Measurements from ENCODE around the gene FAM227A.

Gene FAM227A

DNA sequence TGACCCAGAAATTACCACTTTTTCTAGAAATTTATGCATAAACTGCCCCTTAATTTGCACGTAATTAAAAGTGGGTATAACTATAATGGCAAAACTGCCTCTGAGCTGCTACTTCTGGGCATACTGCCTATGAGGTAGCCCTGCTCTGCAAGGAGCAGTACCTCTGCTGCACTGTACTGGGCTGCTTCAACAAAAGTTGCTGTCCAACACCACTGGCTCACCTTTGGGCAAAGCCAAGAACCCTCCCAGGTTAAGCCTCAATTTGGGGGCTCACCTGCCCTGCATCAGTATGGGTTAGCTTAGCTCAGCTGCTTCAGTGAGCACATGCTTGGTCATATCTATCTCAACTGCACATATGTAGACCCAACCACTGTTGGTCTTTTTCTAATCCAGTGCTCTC lies 90.8 kb downstream of the FAM227A start:
- Histone ChIP-seq H3K4me1 (ENCODE audit: control insufficient read depth in 2 of 2, insufficient read depth in 1 of 2, low read depth in 1 of 2, low read length in 2 of 2) (peaks cover 2 to 4% of the 10 kb centered on the region in 2 donors), H3K23ac (ENCODE audit: low read depth, low read length, poor library complexity) (no peak overlapping the region), H3K9me3 (replicated peaks in 1 of 2; ENCODE audit: control insufficient read depth in 2 of 2, insufficient read depth in 1 of 2, low read depth in 1 of 2, low read length in 2 of 2) (peaks cover 0 to 4% of the 10 kb centered on the region in 2 donors), H3K27ac (replicated peaks; ENCODE audit: low read length) (no peak overlapping the region), H4K8ac (ENCODE audit: low read depth, low read length) (no peak overlapping the region), H3K79me1 (ENCODE audit: low read depth, low read length) (no peaks in the 10 kb centered on the region), H3K9ac (ENCODE audit: low read depth, low read length, poor library complexity) (no peak overlapping the region), H3K27me3 (ENCODE audit: control insufficient read depth in 3 of 3, insufficient read depth in 3 of 3, low read depth in 1 of 3, low read length in 3 of 3) (peaks cover 0 to 15% (median 0%) of the 10 kb centered on the region in 3 experiments), H3K4ac (ENCODE audit: low read length) (no peak overlapping the region), H3K4me2 (ENCODE audit: insufficient read depth, low read length, poor library complexity, severe bottlenecking) (no peak overlapping the region), H2BK120ac (ENCODE audit: low read depth, low read length) (no peak overlapping the region), H3K14ac (ENCODE audit: low read length) (no peak overlapping the region), H3K4me3 (ENCODE audit: low read length in 2 of 2) (no peak overlapping the region), H2AK5ac (ENCODE audit: low read depth, low read length) (no peak overlapping the region), H2AFZ (ENCODE audit: low read length) (no peak overlapping the region), H2BK15ac (ENCODE audit: low read length) (no peak overlapping the region), H2BK12ac (ENCODE audit: low read length) (peak overlapping the region; percentile 16), H3K18ac (ENCODE audit: low read length) (no peak overlapping the region), H2BK5ac (ENCODE audit: low read length) (no peak overlapping the region), H4K91ac (ENCODE audit: low read depth, low read length, poor library complexity) (no peak overlapping the region), H3K36me3 (replicated peaks in 1 of 2; ENCODE audit: control insufficient read depth in 2 of 2, insufficient read depth in 2 of 2, low read length in 2 of 2) (no peaks in the 10 kb centered on the region)
- no peak for DNase-seq (ENCODE audit: low spot score)
- WGBS, 2 donors (ENCODE audit: extremely low coverage in 2 of 2, insufficient read length in 2 of 2, insufficient replicate concordance in 1 of 2): no CpG with 5 or more reads among the region's 1 CpG

DNA sequence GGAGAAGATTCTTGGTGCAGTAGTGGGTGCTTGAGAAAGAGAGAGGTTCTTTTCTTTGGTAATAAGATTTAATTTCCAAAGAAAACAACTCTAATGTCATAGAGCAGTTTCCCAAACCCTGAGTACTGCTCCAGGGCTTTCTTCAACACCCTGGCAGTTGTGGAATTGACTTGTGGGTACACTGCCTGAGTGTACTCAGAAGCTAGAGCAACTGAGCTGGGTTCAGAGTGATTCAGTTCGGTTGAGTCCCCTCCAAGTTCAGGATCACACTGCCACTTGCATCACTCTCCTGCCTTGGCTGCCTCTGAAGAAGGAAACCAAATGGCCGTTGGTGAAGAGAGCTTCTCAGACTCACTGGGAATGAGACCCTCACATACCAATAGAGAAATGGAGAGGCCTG lies 91.5 kb downstream of the FAM227A start:
- H4K91ac ChIP-seq (ENCODE audit: low read depth, low read length, poor library complexity): no peak overlapping the region
- no peak overlapping the region for H2BK12ac ChIP-seq (ENCODE audit: low read length)
- H3K4me2 ChIP-seq (ENCODE audit: insufficient read depth, low read length, poor library complexity, severe bottlenecking): no peak overlapping the region
- H2BK15ac ChIP-seq (ENCODE audit: low read length): no peak overlapping the region
- peaks cover 0 to 4% of the 10 kb centered on the region in 2 donors for H3K9me3 ChIP-seq (replicated peaks in 1 of 2; ENCODE audit: control insufficient read depth in 2 of 2, insufficient read depth in 1 of 2, low read depth in 1 of 2, low read length in 2 of 2)
- H2BK120ac ChIP-seq (ENCODE audit: low read depth, low read length): no peak overlapping the region
- H3K36me3 ChIP-seq (replicated peaks in 1 of 2; ENCODE audit: control insufficient read depth in 2 of 2, insufficient read depth in 2 of 2, low read length in 2 of 2): no peaks in the 10 kb centered on the region
- DNase-seq (ENCODE audit: low spot score): no peak
- H3K9ac ChIP-seq (ENCODE audit: low read depth, low read length, poor library complexity): no peak overlapping the region
- no peak overlapping the region for H3K4ac ChIP-seq (ENCODE audit: low read length)
- no peak overlapping the region for H2AFZ ChIP-seq (ENCODE audit: low read length)
- no CpG with 5 or more reads among the region's 2 CpGs for WGBS, 2 donors (ENCODE audit: extremely low coverage in 2 of 2, insufficient read length in 2 of 2, insufficient replicate concordance in 1 of 2)
- peaks cover 0 to 15% (median 0%) of the 10 kb centered on the region in 3 experiments for H3K27me3 ChIP-seq (ENCODE audit: control insufficient read depth in 3 of 3, insufficient read depth in 3 of 3, low read depth in 1 of 3, low read length in 3 of 3)
- H2AK5ac ChIP-seq (ENCODE audit: low read depth, low read length): no peak overlapping the region
- H4K8ac ChIP-seq (ENCODE audit: low read depth, low read length): no peak overlapping the region
- no peak overlapping the region for H3K27ac ChIP-seq (replicated peaks; ENCODE audit: low read length)
- no peaks in the 10 kb centered on the region for H3K79me1 ChIP-seq (ENCODE audit: low read depth, low read length)
- no peak overlapping the region for H2BK5ac ChIP-seq (ENCODE audit: low read length)
- H3K23ac ChIP-seq (ENCODE audit: low read depth, low read length, poor library complexity): no peak overlapping the region
- no peak overlapping the region for H3K14ac ChIP-seq (ENCODE audit: low read length)
- peaks cover 2 to 4% of the 10 kb centered on the region in 2 donors for H3K4me1 ChIP-seq (ENCODE audit: control insufficient read depth in 2 of 2, insufficient read depth in 1 of 2, low read depth in 1 of 2, low read length in 2 of 2)
- no peak overlapping the region for H3K18ac ChIP-seq (ENCODE audit: low read length)
- H3K4me3 ChIP-seq (ENCODE audit: low read length in 2 of 2): no peak overlapping the region

DNA sequence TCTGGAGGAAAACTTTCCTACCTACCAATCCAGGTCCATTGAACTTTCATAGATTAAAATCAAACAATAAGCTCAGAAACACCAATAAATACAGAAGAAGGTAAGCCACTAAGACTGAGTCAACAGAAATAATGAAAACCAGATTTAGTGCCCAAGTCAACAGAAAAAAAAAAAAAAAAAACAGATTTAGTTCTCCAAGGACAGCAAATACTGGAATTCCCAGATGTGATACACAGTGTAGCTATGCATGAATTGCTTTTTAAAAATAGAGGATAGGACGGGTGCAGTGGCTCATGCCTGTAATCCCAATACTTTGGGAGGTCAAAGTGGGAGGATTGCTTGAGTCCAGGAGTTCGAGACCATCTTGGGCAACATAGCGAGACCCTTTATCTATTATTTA lies 101.9 kb downstream of the FAM227A start:
- WGBS, 2 donors (ENCODE audit: extremely low coverage in 2 of 2, insufficient read length in 2 of 2, insufficient replicate concordance in 1 of 2): no CpG with 5 or more reads among the region's 3 CpGs
- DNase-seq (ENCODE audit: low spot score): no peak
- H4K8ac ChIP-seq (ENCODE audit: low read depth, low read length): no peak overlapping the region

DNA sequence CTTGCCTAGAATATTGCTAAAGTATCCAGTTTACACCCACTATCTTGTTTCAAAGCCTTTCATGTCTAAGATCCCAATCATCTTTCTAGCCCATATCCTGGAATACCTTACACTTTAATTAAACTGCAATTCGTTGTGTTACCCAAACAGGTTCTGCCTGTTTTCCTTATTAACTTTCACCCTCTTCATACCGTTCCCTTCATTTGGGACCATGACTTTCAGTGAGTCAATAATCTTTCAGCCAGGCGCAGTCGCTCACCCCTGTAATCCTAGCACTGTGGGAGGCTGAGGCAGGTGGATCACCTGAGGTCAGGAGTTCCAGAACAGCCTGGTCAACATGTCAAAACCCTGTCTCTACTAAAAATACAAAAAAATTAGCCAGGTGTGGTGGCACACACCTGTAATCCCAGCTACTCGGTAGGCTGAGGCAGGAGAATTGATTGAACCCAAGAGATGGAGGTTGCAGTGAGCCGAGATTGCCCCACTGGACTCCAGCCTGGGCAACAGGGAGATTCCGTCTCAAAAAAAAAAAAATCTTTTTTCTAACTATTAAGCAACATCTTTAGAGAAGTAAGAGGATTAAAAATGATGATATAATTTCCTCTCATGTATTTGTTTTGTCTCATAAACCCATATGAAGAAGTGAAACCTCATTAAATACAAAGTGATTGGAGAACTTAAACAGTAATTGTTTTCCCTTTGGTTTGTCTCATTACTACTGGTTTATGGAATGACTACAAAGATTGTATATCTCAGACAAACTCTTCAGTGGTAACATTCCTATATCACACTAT lies 106.9 kb downstream of the FAM227A start:
- Histone ChIP-seq H2BK120ac (ENCODE audit: low read depth, low read length) (no peak overlapping the region), H2AK5ac (ENCODE audit: low read depth, low read length) (no peak overlapping the region), H2AFZ (ENCODE audit: low read length) (no peak overlapping the region)

More for the DNA sequence above, 101.9 kb downstream of the FAM227A start:
- no peak overlapping the region for H3K4me2 ChIP-seq (ENCODE audit: insufficient read depth, low read length, poor library complexity, severe bottlenecking)
- no peak overlapping the region for H3K4ac ChIP-seq (ENCODE audit: low read length)
- no peak overlapping the region for H3K4me3 ChIP-seq (ENCODE audit: low read length in 2 of 2)
- no peaks in the 10 kb centered on the region for H3K27me3 ChIP-seq (ENCODE audit: control insufficient read depth in 3 of 3, insufficient read depth in 3 of 3, low read depth in 1 of 3, low read length in 3 of 3)
- no peak overlapping the region for H2AK5ac ChIP-seq (ENCODE audit: low read depth, low read length)
- H4K91ac ChIP-seq (ENCODE audit: low read depth, low read length, poor library complexity): no peak overlapping the region
- no peak overlapping the region for H2BK5ac ChIP-seq (ENCODE audit: low read length)
- no peak overlapping the region for H3K14ac ChIP-seq (ENCODE audit: low read length)
- H3K9me3 ChIP-seq (replicated peaks in 1 of 2; ENCODE audit: control insufficient read depth in 2 of 2, insufficient read depth in 1 of 2, low read depth in 1 of 2, low read length in 2 of 2): no peaks in the 10 kb centered on the region
- no peaks in the 10 kb centered on the region for H3K79me1 ChIP-seq (ENCODE audit: low read depth, low read length)
- H2BK12ac ChIP-seq (ENCODE audit: low read length): no peak overlapping the region
- no peak overlapping the region for H2BK15ac ChIP-seq (ENCODE audit: low read length)
- no peak overlapping the region for H3K27ac ChIP-seq (replicated peaks; ENCODE audit: low read length)
- H2BK120ac ChIP-seq (ENCODE audit: low read depth, low read length): no peak overlapping the region
- no peaks in the 10 kb centered on the region for H3K4me1 ChIP-seq (ENCODE audit: control insufficient read depth in 2 of 2, insufficient read depth in 1 of 2, low read depth in 1 of 2, low read length in 2 of 2)
- H3K23ac ChIP-seq (ENCODE audit: low read depth, low read length, poor library complexity): no peak overlapping the region
- H3K18ac ChIP-seq (ENCODE audit: low read length): no peak overlapping the region
- no peaks in the 10 kb centered on the region for H3K36me3 ChIP-seq (replicated peaks in 1 of 2; ENCODE audit: control insufficient read depth in 2 of 2, insufficient read depth in 2 of 2, low read length in 2 of 2)
- no peak overlapping the region for H3K9ac ChIP-seq (ENCODE audit: low read depth, low read length, poor library complexity)
- no peak overlapping the region for H2AFZ ChIP-seq (ENCODE audit: low read length)

More for the DNA sequence above, 106.9 kb downstream of the FAM227A start:
- Histone ChIP-seq H3K27ac (replicated peaks; ENCODE audit: low read length) (no peak overlapping the region), H2BK12ac (ENCODE audit: low read length) (no peak overlapping the region), H3K4me3 (ENCODE audit: low read length in 2 of 2) (no peak overlapping the region), H4K8ac (ENCODE audit: low read depth, low read length) (no peak overlapping the region), H3K18ac (ENCODE audit: low read length) (no peak overlapping the region), H3K79me1 (ENCODE audit: low read depth, low read length) (no peaks in the 10 kb centered on the region), H3K9ac (ENCODE audit: low read depth, low read length, poor library complexity) (no peak overlapping the region), H3K4me2 (ENCODE audit: insufficient read depth, low read length, poor library complexity, severe bottlenecking) (no peak overlapping the region), H3K27me3 (ENCODE audit: control insufficient read depth in 3 of 3, insufficient read depth in 3 of 3, low read depth in 1 of 3, low read length in 3 of 3) (no peaks in the 10 kb centered on the region), H4K91ac (ENCODE audit: low read depth, low read length, poor library complexity) (no peak overlapping the region), H3K4me1 (ENCODE audit: control insufficient read depth in 2 of 2, insufficient read depth in 1 of 2, low read depth in 1 of 2, low read length in 2 of 2) (no peaks in the 10 kb centered on the region), H2BK5ac (ENCODE audit: low read length) (no peak overlapping the region), H2BK15ac (ENCODE audit: low read length) (no peak overlapping the region), H3K36me3 (replicated peaks in 1 of 2; ENCODE audit: control insufficient read depth in 2 of 2, insufficient read depth in 2 of 2, low read length in 2 of 2) (no peaks in the 10 kb centered on the region), H3K4ac (ENCODE audit: low read length) (no peak overlapping the region), H3K14ac (ENCODE audit: low read length) (no peak overlapping the region), H3K23ac (ENCODE audit: low read depth, low read length, poor library complexity) (no peak overlapping the region), H3K9me3 (replicated peaks in 1 of 2; ENCODE audit: control insufficient read depth in 2 of 2, insufficient read depth in 1 of 2, low read depth in 1 of 2, low read length in 2 of 2) (no peaks in the 10 kb centered on the region)
- DNase-seq (ENCODE audit: low spot score): no peak
- no CpG with 5 or more reads among the region's 7 CpGs for WGBS, 2 donors (ENCODE audit: extremely low coverage in 2 of 2, insufficient read length in 2 of 2, insufficient replicate concordance in 1 of 2)
